Left lobe of liver (tissue), 2 donors: ENCODE measurements around the gene HDX. TPM values are rescaled to one million over a fixed set of nuclear protein-coding genes. Genes with fewer than 3 reads are reported as not detected.
A peak's percentile ranks its signal among the peaks of the same experiment; 100 is the strongest.
"Not testable (repeated sequence)": the region's sequence is repeated elsewhere in the genome, so short reads cannot be mapped to it uniquely, and the experiment has no call there.

Source experiments
- ATAC-seq: fragments of 200-7000 bp; cut with Tn5 transposase; one replicate; pipeline ENCODE4 v1.9.1; 2020; ENCODE audit warnings: mild to moderate bottlenecking, moderate library complexity
- DNase-seq: peaks from one replicate; pipeline ENCODE4 v3.0.0-alpha.2; 2020; ENCODE audit warnings: low spot score
- total RNA-seq: library from RNA; stranded (reverse); gene quantifications from one replicate; pipeline ENCODE4 v1.2.1, GENCODE V29; 2021
- donor health status: DM: no; HTN: no; CAD: no; lungs with moderate emphysema.
- donor health status: DM: no; HTN: yes; CAD: no.

The HDX gene
- total RNA-seq: 0.73 TPM

GRCh38 chrX:84501798-84502628 is at the start of gene HDX:
Gene HDX (minus strand): TSS chrX:84502453. CDS start chrX:84475397, 27,056 bp downstream.
- DNase-seq (peak; percentile 86), ATAC-seq (peak; percentile 99)

GRCh38 chrX:84541315-84541714 is 39.1 kb upstream of the HDX start:
- not testable (repeated sequence) for ATAC-seq, DNase-seq

GRCh38 chrX:84537627-84538026 is 35.4 kb upstream of the HDX start:
- DNase-seq, ATAC-seq: not testable (repeated sequence)

- ATAC-seq: no peak
- DNase-seq: no peak
Measured at GRCh38 chrX:84488426-84488825, 13.8 kb downstream of the HDX start.

- no peak for DNase-seq
- ATAC-seq: no peak
Measured at GRCh38 chrX:84487365-84488353, 14.6 kb downstream of the HDX start.

- ATAC-seq (no peak), DNase-seq (no peak)
Measured at GRCh38 chrX:84479086-84479485, 23.2 kb downstream of the HDX start.

GRCh38 chrX:84477114-84477513 is 25.1 kb downstream of the HDX start:
- no peak for ATAC-seq

GRCh38 chrX:84475596-84475995 is 26.7 kb downstream of the HDX start:
- ATAC-seq (no peak), DNase-seq (no peak)

More at GRCh38 chrX:84477114-84477513, 25.1 kb downstream of the HDX start:
- no peak for DNase-seq

GRCh38 chrX:84475101-84475500 is 27.2 kb downstream of the HDX start:
- ATAC-seq (no peak), DNase-seq (no peak)

GRCh38 chrX:84469226-84469625 is 33.0 kb downstream of the HDX start:
- DNase-seq: no peak
- no peak for ATAC-seq

GRCh38 chrX:84467898-84468297 is 34.4 kb downstream of the HDX start:
- no peak for DNase-seq
- no peak for ATAC-seq

- ATAC-seq (peak; percentile 86), DNase-seq (peak; percentile 47)
Measured at GRCh38 chrX:84453351-84454246, 48.7 kb downstream of the HDX start.

- DNase-seq: no peak
- ATAC-seq: no peak
Measured at GRCh38 chrX:84441143-84441542, 61.1 kb downstream of the HDX start.

GRCh38 chrX:84415140-84415539 is 87.1 kb downstream of the HDX start:
- DNase-seq (no peak), ATAC-seq (no peak)

GRCh38 chrX:84363663-84364062 is 138.6 kb downstream of the HDX start:
- ATAC-seq (peak; percentile 52), DNase-seq (no peak)

GRCh38 chrX:84363051-84363450 is 139.2 kb downstream of the HDX start:
- DNase-seq (no peak), ATAC-seq (no peak)

- ATAC-seq (peak; percentile 77), DNase-seq (no peak)
Measured at GRCh38 chrX:84362184-84362838, 139.9 kb downstream of the HDX start.

- ATAC-seq: no peak
- no peak for DNase-seq
Measured at GRCh38 chrX:84358271-84358670, 144.0 kb downstream of the HDX start.

- no peak for DNase-seq
- ATAC-seq: no peak
Measured at GRCh38 chrX:84357296-84357695, 145.0 kb downstream of the HDX start.

- ATAC-seq: no peak
- no peak for DNase-seq
Measured at GRCh38 chrX:84340968-84341367, 161.3 kb downstream of the HDX start.
